GM18499 (cell line): ENCODE results near the gene ATP8A1.
A peak's percentile ranks its signal among the peaks of the same experiment; 100 is the strongest.

Experiments used
- ATAC-seq: cut with Tn5 transposase; IDR thresholded peaks from one replicate; pipeline ENCODE4 v1.9.1; 2021; ENCODE audit warnings: moderate number of reproducible peaks; ENCODE audit not compliant: insufficient read depth, unreplicated experiment

ATP8A1 gene

DNA sequence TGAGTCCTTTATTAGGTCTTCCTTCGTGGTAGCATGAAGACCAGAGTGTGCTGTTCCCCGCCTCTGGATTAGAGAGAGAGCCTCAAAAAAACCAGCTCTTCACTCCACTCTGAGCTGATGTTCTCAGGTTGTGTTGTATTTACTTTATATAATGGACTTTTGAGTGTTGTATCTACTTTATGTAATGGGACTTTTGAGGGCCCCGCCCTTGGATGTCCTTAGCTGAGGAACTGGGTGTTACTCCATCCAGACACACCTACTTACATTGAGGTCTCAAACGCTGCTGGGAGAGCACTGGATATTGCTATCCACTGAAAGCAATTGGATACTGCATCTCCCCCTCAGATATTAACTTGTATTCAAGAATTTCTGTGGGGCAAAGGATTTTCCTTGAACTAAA, 28.2 kb downstream of the ATP8A1 start:
- no peak for ATAC-seq

DNA sequence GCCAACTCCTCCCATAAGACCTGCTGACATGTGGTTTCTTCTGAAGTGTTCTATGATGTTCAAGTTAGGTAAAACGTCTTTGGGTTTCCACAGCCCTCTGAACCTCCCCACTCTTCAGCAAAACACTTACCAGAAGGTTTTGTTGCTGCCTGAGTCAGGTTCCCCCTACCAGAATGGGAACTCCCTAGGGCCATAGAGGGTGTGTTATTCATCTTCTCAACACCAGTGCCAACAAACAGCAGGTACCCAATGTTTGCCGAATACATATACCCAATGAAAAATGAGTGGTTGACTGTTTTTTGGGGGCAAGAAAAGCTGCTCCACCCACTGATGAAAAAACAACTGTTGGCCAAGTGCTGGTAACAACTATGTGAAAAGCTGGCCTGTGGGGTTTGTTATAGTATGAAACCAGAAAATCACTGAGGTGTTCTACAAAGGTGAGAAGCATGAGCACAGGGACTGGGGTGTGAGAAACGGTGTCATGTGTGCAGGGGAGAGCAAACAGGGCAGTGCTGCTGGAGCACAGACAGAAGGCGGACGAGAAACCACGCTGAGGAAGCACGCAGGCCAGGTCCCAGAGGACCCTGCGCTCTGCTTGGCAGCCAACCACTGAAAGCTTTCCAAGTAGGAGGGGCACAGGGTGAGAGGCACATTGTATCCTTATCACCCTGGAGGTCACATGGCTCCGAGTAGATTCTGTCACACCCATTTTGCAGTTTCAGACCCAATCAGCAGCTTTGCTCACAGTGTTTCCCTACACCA, 28.8 kb downstream of the ATP8A1 start:
- ATAC-seq = peak; percentile 90

DNA sequence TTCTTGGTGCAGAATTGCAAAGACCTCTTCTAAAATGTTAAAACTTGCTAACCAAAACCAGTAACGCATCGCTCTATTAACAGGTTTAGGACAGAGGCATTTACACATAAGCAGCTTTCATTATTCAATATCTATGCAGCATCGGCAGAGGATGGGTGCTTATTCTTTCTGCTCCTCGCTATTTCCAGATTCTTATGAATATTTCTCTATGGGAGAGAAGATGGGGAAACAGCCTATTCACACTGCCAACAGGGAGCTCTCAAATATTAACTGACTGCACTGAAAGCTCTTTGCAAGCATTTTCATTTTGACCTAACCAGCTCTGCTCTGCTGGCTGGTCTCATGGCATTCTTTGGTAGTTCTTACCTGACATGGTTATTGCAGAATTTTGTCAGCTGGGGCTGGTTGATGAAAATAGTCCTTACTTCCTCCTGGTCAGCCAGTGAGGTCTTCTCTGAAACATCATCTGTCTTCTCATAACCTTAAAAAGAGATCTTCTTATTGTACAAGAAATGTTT, 30.2 kb downstream of the ATP8A1 start:
- ATAC-seq = no peak

DNA sequence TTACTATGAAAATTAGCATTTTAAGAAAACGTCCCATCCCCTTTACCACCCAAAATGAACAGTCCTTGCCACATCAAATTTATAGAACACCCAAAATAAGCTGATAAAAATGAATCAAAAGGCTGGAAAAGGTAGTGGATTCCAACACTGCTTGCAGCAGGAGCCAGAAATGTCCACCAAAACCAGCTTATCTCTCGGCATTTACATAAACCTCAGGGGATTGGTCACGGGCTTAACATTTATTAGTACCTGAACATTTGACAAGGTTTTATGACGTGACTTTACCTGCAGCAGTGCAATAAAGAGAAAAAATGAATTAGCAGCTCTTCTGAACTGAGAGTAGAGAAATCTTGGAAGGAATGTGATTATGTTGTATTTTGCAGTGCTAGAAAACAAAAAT, 31.6 kb downstream of the ATP8A1 start:
- ATAC-seq = no peak

DNA sequence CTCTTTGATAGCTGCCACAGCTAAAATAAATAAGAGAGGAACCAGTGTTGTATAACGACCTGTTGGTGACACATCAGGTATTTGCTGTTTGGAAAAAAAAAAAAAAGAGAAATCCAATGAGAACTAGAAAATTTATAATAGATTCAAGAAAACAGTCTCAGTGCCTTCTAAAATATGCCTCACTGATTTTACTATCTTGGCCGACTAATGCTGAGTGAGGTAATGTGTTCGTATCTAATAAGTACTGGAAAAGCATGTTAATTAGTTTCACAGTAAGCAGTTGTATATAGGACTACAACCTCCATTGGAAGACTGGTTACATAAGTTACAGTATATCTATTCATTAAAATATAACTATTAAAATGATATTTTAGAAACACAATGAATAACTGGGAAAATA, 32.4 kb downstream of the ATP8A1 start:
- no peak for ATAC-seq

DNA sequence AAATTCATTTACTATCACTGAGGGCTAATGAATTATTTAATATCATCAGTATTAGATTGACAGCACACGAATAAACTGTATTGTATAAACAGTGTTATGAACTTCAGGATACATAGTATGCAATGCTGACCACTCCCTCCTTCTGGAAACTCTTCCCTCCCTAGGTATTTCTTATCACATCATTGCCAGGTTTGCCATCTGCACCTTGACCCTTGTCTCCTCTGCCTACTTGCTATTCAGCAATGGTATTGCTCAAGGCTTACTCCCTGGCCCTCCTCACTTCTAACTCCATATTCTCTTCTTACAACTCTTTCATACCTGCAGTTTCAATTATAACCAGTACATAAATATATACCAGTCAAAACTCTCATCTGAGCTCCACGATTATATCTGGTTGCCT, 38.9 kb downstream of the ATP8A1 start:
- no peak for ATAC-seq

DNA sequence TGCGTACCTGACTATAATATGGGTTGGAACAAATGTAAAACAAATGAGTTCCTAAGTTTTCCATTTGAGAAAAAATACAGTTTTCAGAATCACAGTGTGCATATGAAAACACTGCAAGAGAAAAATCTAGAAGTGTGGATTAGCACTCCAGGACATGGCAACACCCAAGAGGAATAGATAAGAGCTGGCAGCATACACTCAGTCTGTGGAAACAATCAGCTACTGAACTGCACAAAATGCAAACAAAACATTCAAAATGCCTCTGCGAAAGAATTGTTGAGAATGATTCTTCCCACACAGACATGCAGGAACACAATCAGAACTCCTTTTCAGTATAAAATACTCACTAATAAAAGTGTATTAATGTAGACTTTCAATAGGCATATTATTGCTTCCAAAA, 39.9 kb downstream of the ATP8A1 start:
- ATAC-seq = no peak

DNA sequence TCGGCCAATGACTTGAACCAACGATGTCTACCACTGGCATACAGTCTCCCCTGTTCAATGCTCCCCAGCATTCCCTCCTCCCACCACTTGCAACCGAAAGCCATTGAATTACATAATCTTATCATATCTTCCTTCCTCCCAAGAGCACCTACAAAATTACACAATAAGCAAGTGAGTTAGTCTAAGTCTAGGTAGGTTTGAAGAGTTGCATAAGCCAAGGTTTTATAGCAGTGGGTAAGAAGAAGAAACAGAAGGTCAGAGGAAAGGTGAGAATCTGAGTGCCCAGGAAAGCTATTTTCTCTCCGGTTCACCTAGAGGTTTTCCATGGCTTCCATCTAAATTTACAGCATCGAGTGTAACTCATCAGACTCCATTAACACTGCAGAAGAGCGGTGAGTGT, 40.3 kb downstream of the ATP8A1 start:
- no peak for ATAC-seq

DNA sequence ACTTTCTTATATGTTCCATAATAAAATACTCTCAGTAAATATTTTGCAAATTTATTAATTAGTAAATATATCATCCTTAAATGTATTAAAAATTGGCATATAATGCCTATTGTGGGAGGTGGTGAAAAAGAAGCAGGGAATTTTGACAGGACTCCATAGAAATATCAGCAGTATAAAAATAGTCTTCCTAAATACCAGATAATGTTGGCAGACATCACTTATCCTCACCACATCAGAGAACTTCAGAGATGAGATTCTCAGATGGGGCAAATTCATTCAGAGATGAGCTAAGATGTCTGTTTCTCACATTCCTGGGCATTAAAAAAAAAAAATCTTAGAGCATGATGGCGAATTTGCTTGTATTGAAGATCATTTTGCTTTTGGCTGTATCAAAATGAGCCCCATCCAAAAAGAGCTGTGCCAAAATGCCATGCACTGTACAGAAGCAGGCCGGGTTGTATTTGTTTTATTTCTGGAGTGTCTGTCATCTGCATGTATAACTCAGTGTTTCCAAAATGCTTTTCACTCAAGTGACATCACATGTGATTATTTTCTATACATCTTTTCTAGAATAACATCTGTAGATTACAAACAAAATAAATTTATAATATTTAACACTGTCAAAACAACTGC, 41.7 kb downstream of the ATP8A1 start:
- ATAC-seq = no peak

DNA sequence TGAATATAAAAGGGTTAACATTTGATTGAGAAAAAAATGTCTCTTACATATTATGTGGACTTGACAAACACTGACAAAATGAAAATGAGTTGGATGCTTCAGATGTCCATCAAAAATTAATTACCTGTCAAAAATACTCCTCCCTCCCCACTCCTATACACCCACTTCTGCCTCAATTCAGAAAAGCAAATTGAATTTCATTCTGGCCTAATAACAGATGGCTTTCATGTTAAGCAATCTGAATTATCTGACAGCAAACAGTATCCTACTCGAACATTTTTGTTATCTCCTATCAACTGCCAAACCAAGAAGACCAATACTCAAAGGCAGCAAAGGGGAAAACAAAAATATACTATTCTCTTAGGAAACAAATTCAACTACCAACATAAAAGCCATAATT, 44.0 kb downstream of the ATP8A1 start:
- ATAC-seq = no peak

DNA sequence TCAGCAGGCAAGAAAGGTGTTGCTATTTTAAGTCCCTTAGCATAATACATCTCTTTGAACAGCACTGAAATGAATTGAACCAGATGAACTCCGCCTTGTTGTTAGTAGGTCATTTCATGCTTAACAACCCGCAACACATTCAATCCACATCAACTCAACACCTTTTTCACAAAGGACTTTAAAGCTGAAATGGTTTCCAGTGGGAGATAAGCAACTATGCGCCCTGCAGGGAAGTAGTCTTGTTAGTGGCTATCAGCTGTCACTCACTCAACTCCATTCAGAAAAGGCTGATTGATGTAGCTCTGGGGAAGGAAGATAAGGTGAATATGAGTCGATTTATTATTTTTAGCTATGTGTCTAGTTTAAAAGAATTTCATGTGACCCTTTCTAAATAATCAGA, 46.0 kb downstream of the ATP8A1 start:
- ATAC-seq = no peak

DNA sequence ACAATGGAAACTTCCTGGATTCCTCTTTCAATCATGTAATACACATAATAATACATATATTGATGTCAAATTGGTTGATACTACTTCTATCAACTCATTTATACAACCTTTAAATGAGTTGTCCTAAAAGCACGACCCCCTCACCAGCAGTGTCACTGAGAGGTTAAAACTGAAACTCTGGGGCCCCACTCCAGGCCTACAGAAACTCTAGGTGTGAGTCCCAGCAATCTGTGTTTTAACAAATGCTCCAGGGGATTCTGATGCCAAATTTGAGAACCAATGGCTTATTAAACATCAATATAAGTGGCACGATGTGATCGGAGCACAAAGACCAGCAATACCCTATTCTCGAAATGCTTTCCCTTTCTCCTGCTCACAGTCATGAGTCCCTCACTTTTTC, 47.9 kb downstream of the ATP8A1 start:
- ATAC-seq = no peak

DNA sequence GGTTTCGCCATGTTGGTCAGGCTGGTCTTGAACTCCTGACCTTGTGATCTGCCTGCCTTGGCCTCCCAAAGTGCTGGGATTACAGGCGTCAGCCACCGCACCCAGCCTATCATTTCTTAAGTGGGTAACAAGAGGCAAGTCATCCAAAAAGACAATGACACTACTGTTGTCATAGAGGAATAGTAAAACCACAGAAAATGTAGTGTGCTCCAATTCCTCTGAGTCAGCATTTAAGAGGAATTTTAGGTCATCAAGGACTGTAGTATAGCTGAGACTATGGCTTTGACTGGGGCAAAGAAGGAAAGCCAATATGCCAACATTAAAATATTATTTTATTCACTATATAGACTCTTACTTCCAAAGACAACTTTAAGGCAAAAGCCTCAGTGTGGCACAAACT, 48.4 kb downstream of the ATP8A1 start:
- ATAC-seq = no peak

DNA sequence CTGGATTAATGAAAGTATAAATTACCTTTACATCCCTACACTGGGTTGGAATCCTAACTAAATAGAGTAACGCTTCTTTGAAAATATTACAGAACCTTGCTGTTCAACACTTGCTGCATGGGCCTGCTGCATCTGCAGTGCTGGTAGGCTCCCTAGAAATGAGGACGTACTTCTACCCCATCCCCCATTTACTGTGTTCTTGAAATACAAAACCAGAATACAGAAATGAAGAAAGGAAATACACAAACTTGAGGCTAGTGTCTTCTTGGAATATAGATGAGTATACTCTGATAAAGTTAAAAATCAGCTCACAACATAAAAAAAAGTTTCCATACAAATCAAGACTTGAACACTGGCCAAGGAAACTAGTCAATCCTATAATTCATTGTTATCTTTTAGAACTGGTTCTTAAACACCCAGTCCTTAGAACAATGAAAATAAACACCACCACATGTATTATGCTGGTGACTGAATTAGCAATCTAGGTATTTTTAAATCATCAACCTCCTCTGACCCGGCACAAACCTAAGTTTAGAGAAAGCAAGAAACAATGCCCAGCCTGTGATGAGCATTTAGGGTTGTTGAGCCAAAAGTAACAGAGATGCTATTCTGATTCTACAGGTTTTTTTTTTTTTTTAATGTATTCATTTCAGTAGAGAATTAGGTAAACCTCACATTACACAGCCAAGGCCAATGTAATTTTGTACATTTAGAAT, 49.7 kb downstream of the ATP8A1 start:
- no peak for ATAC-seq

DNA sequence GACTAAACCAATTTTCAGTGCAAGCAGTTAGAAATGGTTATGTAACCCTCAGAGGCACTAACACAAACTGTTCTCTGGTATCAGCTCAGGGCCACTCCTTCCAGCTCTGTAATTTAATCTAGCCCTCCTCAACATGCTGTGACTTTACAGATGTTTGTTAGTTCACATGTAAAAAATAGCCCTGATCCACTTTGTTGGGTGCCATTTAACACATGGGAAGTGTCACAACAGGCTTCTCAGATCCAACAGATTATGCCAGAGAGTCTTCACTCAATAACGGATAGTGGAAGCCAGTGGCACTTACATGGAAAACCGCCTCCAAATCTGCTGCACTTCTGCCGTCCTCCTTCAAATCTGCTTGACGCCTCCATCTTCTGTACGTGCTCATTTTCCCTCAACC, 51.6 kb downstream of the ATP8A1 start:
- ATAC-seq = no peak

DNA sequence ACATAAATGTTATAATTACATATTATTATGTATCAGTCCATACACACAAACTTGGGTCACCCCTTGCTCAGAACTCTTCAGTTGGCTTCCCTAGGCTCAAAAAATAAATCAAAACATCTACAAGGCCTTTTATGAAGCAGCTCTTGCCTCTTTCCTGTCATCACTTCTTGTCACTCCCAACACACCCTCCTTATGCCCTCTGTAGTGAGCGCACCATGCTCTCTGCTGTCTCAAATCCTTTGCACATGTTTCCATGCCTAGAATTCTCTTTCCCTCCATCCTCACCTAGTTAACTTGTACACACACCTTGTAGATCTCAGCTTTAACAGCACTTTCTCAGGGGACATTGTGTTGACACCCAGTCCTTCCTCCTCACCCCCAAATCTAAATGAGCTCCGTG, 53.0 kb downstream of the ATP8A1 start:
- ATAC-seq = no peak

DNA sequence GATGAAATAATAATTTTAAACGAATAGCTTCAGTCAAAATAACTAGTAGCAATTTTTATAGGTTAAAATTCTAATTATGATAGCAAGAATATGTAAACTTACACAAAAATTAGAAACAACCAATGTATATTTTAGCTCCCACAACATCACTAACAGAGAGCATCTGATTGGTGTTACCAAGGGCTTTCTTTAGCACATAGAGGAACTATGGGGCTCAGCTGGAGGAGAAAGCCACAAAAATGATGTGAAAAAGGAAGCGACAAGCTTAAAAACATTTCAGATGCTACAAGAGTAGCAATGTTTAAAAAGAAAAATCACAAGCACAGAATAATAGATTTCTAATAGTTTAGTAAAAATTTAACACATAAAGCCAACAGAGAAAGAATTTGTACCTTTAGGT, 56.3 kb downstream of the ATP8A1 start:
- no peak for ATAC-seq

DNA sequence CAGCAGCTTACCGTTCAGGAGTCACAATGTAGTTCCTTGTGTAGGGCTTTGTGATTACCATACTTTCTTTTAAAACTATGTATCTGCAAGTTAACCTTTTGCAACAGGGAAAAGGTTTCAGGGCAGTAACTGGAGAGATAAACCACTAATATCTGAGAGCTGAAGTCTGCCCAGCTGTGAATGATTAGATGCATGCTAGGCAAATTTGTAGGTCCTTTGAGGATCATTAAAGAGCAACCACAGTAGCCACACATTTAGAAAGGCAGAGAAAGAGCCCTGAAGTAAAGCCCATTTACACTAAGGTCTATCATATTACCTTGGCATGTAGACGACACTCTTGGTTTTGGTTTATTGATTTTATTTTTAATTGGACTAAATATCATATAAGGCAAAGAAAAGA, 60.0 kb downstream of the ATP8A1 start:
- ATAC-seq = peak; percentile 80

DNA sequence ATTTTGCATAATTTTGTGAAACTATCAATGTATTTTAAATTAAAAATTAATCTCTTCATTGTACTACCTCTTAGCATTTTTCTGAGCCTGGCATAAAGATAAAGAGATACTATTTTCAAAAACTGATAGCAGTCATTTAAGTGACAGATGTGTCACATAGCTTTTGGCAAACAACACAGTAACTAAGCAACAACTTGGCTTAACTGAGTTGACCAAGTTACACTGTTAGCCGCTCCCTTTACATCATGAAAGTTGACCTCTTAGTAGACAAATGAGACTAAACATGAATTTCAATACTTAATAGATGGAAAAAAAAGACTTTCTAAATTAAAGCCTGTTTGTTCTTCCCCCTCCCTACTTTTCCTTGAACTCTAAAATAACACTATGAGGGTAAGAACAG, 62.0 kb downstream of the ATP8A1 start:
- no peak for ATAC-seq

DNA sequence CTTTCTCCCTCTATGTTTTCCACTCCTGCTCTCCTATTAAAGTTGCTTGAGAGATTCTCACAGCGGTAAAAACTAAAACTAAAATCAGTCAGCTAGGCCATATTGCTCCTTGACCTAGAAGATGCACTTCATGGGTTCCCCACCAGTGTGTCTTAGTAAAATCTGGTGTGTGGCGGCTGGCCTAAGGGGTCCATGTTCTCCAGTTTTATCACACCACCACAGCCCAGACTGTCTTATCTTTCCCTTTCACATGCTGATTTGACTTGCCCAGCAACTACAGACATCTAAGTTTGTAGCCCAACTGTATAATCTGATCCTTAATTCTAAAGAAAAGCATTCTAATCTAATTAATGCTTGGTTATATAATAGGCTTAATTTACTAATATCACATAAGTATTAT, 68.0 kb downstream of the ATP8A1 start:
- ATAC-seq = no peak

DNA sequence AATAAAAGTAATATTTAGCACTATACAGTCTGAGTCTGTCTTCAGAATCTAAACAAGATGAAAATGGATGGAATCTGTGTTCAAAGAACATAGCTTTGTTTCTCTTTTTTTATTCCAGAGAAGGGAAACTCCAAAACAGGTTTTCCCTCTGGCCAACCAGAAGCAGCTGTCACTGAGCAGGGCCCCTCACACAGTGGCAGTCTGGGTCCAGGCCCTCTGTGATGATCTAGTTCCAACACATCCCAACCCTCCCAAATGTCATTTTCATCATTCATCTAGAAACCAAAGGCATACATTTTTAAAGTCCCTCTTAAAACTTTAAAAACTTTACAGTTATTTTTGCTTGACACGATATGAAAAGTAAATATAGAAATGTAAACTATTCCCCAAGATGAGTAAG, 70.1 kb downstream of the ATP8A1 start:
- no peak for ATAC-seq
